GM19351 (cell line): ENCODE measurements around the gene TLCD1.

Source experiments
- ATAC-seq: cut with Tn5 transposase; IDR thresholded peaks from one replicate; pipeline ENCODE4 v1.9.1; 2021; ENCODE audit warnings: mild to moderate bottlenecking, moderate library complexity; ENCODE audit not compliant: unreplicated experiment

The TLCD1 gene

DNA sequence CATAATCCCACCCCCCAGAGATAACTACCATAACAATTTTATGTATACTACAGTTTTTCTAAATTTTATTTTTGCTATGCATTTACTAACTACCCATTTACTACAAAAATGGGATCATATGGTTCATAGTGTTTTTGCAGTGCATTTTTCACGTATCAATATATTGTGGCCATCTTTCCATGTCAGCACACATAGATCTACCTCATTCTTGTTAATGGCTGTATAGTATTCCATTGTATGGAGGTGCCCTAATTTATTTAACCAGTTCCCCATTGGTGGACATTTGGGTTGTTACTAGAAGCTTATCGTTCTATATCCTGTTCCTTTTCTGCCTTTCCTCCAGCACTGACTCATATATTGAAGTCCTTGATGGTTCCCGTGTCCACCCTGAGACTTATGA is 37.0 kb downstream of the TLCD1 start:
- no peak for ATAC-seq

DNA sequence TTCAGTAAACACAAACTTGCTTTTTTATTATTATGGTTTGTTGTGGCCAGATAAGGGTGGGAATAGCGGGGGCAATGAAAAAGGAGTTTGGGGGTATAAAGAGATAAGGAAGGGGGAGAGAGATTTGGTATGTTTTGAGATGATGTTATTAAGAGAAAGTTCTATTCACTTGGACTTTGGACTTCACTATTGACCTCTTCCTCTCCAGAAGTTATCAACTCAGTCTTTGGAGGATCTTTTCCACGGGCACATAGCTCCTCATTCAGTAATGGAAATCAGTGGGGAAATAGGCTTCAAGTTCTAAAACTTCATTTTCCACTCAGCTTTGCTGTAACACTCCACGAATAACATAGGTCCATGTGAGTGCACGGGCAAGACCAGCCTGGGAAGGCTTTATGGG is 37.6 kb downstream of the TLCD1 start:
- no peak for ATAC-seq

DNA sequence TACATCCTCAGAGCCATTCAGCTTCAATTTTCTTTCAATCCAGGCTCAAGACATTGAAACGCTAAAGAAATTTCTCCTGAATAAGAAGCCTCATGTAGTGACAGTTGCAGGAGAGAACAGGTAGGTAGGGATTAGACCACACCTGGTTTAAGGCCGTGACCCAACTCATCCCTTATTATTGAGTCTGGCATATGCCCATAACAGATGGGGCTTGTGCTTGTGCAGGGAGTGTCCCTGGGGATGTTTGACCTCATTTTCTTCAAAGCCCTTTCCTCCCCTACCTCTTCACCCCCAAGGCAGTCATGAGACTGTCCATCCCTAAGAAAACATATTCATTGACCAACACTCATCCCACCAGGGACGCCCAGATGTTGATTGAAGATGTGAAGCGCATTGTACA is 39.7 kb downstream of the TLCD1 start:
- no peak for ATAC-seq

DNA sequence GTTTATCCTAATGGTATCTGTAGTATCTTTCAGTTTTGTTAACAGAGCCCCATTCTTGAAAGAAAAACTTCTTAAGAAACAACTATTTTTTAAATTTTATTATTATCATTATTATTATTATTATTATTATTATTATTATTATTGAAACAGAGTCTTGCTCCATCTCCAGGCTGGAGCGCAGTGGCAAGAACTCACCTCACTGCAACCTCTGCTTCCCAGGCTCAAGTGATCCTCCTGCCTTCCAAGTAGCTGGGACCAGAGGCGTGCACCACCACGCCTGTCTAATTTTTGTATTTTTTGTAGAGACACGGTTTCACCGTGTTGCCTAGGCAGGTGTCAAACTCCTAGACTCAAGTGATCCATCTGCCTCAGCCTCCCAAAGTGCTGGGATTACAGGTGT is 40.7 kb downstream of the TLCD1 start:
- no peak for ATAC-seq

DNA sequence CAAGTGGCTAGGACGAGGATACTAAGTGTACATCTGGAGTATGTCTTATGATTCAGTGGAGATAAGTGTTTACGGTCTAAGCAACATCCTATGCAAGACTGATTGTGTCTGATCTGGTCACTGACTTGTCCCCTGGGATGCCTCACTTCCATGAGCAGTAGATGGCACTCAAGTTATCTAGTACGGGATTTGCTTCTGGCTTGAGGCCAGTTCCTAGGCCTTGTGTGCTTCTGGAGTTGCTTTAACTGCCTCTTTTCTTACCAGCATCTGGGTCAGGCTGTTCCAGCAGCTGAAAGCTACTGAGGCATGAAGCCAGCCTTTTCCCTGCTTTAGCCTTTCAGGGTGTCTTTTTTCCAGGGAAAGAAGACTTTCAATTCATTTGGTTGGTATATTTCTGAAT is 41.1 kb downstream of the TLCD1 start:
- no peak for ATAC-seq

DNA sequence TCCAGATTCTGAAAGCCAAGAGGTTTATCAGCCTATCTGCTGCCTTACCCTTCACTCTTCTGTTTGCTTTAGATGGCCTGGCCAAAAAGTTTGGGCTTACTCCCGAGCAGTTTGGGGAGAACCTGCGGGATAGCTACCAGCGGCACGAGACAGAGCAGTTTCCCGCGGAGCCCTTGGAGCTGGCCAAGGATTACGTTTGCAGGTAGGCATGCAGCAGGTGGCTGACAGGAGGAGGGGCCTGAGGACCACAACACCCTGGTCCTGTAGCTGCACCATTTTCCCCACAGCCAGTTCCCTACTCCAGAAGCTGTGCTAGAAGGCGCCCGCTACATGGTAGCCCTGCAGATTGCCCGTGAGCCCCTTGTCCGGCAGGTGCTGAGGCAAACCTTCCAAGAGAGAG is 43.4 kb downstream of the TLCD1 start:
- no peak for ATAC-seq

DNA sequence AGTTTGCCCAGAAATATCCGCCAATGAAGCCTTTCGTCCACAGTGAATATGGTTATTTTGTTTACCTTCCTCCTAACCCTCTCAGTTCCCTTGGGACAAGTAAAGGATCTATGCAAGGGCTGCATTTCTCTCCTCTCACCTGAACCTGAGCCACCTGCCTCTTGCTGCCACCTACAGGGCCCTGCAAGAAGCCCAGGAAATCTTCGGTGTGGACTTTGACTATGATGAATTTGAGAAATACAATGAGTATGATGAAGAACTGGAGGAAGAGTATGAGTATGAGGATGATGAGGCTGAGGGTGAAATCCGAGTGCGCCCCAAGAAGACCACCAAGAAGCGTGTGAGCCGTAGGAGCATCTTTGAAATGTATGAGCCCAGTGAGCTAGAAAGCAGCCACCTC is 50.1 kb downstream of the TLCD1 start:
- no peak for ATAC-seq

DNA sequence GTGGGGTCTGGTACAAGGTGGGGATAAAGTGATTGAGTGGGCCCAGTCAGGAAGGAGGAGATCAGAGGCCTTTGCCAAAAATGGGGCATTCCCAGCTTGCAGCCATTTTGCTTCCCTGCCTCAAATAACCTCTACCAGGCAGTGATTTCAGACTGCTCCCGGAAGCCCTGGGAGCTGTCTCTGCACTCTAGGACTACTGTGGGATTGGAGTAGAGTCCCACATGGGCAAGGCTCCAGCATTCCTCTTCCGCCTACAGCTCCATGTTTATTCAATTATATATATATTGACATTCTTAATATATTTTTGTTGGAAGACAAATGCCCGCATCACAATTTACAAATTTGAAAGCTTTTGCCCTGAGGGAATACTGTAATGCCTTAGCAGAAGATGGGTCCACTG is 50.5 kb downstream of the TLCD1 start:
- ATAC-seq = no peak
